ENCODE data around the gene CDKAL1. TPM values are rescaled to one million over a fixed set of nuclear protein-coding genes. Genes with fewer than 3 reads are reported as not detected.

The CDKAL1 gene
- total RNA-seq, 1 experiment from 2014 or later = 14.5 TPM

DNA sequence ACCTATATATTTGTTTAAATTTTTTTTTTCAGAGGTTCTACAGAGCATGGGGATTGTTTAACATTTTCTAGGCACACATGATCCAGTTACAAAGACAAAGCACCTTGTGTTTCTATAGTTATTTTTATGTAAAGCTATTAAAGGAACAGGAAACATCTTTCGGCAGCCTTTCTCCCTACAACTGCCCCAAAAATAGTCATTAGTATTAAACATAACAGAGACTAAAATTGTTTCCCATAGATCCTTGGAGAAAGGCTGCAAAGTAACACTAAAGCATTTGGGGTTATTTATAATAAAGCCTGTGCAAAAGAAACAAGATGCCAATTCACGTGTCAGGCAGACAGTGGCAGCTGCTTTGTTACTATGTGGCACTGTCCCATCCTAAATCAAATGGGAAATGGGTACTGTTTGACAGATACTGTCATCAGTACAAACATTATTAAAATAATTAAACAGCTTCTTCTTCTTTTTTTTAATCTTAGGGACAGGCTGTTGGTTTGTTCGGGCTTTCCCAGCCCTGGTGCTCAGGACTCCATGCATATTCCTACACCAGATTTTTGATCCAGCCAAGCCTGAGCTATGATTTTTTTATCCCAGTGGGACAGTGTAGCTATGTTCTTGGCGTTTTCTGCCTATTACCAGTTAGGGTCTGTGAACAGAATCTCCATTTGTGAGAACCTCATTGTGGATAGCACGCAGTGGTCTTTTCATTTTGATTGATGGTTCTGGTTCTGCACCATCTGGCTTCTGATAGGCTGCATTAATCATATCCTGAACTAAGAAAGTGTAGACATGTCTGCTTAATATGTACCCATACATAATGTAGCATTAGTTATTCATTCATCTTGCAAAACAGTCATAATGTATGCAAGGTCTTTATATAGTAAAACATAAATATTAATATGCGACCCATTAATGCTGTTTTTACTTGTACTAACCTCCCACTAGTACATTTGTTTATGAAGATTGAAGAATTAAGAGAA lies 598.9 kb downstream of the CDKAL1 start:
- no peak for DNase-seq (ENCODE audit: low spot score)

DNA sequence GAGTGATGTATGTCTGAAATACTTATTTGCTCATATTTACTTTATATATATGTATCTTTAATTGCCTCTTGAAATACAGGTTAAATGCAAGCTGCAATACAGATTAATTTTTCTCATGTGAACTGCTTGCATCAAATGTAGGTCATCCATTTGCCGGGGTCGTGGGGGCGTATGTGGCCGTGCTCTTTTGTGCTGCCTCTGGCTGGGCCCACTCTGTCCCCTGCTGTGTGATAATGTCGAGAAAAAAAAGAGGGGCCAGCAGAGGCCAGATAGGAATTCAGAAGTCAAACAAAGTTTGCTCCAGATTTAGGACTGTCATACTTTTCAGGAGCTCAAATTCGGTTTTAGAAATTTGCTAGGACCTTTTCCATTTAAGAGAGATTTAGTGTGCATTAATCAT lies 599.6 kb downstream of the CDKAL1 start:
- no peak for DNase-seq (ENCODE audit: low spot score)

DNA sequence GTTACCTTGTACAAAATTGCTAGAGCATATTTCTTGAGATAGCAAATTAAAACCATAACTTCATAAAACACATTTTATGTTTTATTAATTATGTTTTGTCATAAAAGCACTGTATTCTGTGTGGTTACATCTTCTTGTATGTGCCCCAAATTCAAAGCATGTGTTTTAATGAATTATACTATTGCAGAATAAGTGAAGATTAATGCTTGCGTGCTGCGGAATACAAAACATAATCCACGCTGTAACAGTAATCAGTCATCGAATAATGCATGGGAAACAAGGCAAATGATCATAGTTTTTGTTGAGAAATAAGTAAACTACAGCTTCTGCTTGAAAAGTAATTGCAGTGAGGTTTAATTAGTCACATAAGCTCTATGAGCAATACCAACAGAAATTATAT lies 600.1 kb downstream of the CDKAL1 start:
- no peak for DNase-seq (ENCODE audit: low spot score)

DNA sequence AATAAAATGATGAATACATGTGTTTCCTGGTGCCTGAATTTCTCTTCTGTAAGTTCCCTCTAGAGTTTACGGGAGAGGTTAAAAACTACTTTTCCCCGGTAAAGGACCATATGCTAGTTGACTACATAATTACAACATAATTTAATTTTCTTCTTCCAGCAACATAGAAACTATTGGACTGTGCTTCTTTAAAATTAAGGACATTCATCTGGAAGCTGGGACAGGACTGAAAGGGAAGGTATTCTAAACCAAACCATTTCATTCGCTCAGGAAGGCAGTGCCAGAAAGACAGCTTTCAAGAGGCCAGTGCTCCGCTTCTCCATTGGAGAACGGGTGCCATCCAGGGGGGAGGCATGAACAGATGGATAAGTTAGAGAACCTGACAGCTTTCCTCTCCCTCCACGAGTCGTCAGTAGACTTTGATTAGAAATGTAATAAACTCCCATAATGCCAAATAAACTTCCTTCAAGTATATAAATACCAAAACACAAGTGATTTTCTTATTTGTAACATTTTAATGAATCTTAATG lies 601.3 kb downstream of the CDKAL1 start:
- no peak for DNase-seq (ENCODE audit: low spot score)

DNA sequence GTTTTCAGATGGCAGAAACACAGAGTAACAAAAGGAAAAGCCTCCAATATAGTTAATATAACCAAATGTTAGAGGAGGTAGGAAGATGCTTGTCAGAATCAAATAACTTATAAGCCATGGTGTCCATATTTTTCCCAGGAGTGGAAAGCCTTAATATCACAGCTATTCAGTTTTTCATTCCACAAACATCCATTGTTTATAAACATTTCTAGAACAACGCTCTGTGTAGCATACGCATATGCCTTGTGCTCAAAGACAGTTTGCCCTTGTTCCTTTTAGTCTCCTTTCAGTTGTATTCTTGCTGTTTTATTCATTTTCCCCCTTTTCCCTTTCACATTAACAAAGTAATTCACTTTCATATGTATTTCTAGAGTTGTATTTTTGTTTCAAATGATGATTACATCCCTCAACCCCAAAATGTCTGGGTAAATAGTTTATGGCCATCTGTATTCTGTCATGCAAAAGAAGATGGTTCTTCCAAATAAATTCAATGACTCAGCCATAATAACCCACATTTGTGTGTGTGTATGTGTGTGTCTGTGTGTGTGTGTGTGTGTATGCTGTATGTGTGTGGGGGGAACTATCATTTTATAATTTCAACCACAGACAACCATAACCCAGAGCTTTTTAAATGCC lies 603.6 kb downstream of the CDKAL1 start:
- no peak for DNase-seq (ENCODE audit: low spot score)

DNA sequence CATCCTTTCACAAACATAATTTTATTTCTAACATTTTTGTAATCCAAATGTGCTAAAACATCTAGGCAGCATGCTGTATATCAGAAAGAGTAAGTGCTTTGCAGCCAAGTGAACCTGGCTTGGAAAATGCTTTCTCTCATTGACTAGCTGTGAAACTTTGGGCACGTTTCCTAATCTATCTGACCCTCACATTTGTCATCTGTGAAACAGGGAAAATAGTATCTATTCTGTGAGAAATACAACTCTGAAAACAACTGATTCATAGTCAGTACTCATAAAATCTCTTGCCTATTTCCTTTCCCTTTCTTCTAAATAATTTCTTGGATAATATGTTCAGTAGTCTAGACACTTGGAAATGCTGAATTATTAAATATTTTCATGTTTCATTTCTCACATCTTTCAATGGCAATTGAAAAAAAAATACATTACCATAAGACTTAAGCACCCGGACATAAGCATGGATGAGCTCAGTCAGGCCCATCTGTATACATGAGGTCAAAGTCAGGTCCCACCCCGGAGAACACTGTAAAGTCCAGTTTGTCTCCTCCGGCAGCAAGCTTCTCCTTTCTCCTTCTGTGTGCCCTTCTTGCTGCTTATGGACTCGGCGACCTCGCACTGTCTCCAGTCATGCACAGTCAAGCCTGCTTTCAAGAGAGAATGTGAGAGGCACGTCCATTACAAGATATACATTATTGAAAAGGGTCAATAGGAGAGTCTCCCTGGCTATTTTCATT lies 604.2 kb downstream of the CDKAL1 start:
- no peak for DNase-seq (ENCODE audit: low spot score)

DNA sequence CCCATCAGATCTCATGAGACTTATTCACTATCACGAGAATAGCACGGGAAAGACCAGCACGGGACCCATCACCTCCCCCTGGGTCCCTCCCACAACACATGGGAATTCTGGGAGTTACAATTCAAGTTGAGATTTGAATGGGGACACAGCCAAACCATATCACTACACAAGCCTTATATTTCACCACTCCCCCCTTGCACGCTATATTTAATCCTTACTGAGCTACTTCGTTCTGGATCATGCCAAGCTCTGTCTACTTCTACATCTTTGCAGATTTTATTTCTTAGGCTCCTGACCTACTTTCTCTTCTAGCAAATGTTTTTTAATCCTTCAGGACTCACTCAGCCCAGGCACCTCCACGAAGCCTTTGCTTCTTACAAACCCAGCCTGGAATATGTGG lies 606.7 kb downstream of the CDKAL1 start:
- no peak for DNase-seq (ENCODE audit: low spot score)

DNA sequence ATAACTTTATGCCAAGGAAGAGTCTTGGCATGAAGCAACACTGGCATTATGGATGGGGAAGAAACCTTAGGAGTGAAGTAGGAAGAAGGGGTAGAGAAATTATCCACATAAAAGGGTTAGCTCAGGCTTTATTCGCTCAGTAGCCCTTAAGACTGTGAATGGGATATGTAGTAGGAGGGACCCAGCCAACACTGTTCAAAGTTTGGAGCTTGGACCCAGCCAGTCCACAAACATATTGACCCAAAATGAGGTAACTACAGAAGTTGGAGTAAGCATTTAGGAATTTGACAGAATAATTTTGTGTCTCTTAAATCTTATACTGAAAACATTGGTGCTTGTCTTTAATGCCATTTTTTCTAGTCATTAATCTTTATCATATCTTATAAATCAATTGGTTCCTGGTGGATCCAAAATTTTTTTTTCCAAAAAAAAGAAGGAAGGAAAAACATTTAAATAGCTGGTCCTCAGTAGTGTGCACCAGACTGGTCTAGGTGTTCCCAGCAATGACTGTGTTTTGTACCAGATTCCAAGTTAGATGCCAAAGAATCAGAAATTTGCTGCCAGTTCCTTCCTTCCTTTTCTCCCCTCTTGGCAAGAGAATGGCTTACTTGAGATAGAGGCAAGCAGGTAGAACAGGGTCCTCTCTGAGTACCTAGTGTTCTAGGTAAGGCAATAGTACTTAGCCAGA lies 607.5 kb downstream of the CDKAL1 start:
- no peak for DNase-seq (ENCODE audit: low spot score)

DNA sequence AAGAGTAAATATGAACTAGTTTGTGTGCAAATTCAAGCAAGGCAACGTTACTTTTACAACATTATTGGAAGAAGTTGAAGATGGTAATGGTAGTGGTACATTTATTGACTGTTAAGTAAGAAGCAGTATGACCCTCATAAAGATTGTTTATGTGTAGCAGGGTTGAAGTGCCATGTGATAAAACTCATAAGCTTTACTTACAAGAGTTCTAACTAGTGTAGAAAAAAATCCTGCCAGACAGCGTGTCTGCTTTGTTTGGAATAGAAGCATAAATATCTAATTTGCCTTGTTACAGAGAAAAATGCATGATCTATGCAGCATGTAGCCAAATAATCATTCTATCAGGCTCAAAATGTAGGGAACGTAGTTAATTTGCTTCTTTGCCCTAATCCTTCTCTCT lies 608.5 kb downstream of the CDKAL1 start:
- DNase-seq (ENCODE audit: low spot score) = no peak

DNA sequence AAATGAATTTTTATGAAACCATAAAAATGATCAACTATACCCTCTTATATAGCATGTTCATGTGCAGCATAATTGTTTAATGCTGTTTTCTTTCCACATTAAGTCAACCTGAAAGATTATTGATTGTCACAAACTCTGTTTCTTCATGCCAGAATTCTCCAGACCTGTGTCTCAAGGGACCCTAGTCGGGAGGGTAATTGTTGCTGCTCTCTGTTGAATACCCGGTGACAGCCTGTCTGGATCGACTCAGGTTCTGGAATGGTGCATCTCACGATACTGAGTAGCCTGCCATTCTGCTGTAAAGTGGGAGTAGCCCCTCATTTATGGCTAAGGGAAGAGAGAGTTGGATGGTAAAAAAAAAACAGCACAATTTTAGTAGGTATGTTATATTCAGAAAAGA lies 609.4 kb downstream of the CDKAL1 start:
- DNase-seq (ENCODE audit: low spot score) = no peak

DNA sequence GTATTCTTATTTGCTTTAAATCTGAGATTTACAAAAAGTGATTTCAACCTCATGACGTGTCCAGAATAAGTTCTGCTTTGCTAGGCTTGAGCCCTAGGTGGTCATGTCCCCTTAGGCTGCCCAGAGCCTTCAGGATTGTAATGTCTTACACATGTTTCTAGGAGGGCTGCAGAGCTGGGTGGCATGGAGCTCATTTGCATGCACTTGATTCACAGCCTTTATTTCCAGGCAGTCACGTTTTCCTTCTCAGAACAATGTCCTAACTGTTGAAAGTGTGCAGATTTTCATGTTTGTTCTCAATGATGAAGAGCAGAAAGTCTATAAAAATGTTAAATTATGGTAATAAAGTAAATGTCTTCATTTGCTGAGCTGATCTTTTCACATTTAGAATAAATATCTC lies 610.7 kb downstream of the CDKAL1 start:
- no peak for DNase-seq (ENCODE audit: low spot score)

DNA sequence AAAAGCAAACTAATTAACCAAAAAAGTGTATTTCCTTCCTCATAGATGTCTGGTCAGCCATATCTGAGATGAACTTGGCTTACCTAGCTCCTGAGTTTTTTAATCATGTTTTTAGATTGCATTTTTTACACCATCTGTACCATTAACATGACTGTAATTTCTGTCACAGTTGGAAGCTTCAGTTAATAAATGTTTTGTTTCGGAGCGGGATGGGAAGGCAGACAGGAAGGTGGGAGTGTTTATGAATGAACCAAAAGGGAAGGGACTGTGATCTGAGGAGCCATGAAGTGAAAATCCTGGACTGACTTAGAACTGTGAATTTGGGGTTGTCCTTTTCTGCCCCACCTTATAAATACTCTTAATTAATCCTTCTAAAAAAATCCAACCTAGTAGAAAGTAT lies 613.7 kb downstream of the CDKAL1 start:
- no peak for DNase-seq (ENCODE audit: low spot score)

DNA sequence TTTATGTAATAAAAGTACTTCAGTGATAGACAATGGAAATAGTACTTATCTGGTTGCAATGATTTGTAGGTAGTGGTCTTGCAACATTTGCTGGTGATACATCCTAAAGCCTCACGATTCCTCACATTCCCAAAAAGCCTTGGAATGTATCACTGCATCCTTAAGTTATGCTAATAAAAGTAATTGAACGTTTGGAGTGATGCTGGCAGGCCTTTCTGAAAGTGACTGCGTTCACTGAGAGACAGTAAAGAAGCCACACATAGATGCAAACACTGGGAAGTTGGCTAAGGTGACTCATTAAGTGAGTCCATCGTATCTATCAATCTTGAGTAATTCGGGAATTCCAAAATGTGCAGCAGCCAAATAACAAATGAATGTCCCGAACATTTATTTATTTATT lies 615.2 kb downstream of the CDKAL1 start:
- no peak for DNase-seq (ENCODE audit: low spot score)

DNA sequence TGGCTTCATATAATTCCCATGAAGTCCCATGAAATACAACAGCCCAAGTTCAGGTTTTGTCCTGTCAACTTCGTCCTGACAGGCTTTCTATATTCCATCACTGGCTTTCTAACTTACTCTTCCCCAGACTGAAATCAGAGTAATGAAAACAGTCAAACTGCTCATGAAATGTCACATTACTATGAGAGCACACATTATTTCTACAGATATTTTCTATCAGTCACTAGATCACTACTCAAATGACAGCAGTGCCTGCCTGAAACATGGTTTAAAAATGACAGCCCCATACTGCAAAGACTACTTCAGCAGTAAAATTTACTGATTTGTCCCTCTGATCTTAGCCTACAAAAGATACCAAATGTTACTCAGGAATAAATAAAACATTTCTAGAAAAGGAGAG lies 616.4 kb downstream of the CDKAL1 start:
- no peak for DNase-seq (ENCODE audit: low spot score)

DNA sequence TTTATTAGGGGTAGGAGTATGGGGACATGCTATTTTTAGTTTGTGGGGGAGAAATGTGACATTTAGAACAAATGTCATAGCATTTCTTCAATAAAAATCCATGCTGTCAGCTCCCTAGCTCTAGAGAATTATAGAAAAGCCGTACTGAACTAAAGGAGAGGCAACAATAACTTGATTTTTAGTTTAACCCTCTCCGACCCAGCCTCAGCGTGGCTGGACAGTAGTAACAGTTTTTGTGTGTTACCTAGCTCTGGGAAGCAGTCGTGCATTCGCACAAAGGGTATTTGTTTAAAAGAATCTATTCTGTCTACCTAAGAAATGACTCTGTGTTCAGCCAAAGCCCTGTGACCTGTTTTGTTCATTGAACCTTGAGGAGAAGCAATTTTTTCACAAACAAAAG lies 616.9 kb downstream of the CDKAL1 start:
- DNase-seq (ENCODE audit: low spot score) = no peak

DNA sequence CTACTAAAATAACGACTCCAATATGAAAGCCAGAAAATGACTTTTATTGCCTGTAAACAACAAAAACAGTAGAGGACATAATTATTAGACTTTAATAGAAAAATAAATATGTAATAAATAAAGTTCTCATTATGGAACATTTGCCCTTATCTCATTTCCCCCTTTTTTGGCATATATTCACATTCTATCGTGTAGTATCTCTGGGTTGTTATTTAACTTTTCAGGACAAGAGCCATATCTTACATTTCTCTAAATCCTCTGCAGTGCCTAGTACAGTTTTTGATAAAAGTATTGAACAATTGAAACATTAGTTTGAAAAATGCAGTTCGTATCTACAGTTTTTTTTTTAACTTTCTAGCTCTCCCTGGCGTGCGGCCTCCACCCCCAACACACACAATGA lies 617.3 kb downstream of the CDKAL1 start:
- DNase-seq (ENCODE audit: low spot score) = no peak

DNA sequence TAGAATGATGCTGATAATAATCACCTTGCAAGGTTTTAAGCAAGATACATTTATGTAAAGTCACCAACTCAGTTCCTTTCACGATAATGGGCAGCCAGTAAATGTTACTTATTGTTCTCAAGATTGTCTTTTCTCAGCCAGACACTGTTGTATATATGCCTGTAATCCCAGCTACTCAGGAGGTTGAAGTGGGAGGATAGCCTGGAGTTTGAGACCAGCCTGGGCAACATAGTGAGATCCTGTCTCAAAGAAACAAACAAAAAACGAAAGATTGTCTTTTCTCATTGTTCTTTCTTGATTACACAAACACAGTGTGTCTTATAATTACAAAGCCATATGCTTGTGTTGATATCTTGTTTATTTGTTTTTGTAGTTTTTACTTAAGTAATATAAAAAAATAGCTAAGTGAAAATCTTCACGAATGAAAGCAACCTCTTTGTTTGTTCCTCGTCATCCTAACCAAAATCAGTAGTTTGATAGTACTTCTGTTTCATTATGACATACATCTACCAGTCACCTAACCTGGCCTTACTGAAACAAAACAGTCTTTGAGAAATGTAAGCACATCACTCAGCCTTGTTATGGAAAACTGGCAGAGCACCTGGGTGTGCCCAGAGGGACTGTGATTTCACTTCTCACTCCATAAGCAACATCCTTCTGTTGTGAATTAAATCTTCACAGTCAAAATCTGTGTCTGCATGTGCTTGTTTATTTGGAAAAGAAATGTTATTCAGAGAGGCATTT lies 623.1 kb downstream of the CDKAL1 start:
- no peak for DNase-seq (ENCODE audit: low spot score)

DNA sequence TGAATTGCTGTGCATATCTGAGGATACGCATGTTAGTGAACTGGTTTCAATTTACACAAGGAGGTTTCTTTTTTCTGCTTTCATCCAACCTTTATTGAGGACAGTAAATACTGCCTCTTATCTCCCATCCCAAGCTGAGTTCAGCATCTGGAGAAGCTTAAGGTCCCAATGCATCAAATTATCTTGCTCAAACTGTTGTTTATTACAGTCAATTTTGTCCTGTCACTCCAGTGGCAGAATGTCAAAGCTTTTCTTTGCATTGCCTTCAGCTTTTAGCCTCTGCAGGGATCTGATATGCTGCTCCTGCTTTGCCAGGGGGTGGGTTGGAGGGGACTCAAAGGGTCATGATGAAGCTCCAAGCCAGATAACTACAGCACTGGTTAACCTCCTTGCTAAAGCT lies 623.9 kb downstream of the CDKAL1 start:
- DNase-seq (ENCODE audit: low spot score) = no peak

DNA sequence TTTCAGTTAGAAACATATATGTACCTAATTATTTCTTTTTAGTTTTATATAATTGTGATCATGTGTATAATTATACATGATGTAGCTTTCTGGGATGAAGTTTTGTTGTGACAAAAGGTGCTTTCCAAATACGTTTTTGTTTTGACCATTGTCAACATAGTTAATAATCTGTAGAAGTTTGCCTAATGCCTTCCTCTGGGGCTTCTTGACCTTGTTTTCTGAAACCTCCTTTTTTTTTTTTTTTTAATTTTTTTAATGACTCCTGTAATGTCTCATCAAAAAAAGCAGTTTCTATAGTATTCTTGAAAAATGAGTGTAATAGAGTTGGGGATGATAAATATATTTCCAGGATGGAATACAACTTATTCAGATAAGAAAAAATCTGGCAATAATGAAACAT lies 624.6 kb downstream of the CDKAL1 start:
- no peak for DNase-seq (ENCODE audit: low spot score)

DNA sequence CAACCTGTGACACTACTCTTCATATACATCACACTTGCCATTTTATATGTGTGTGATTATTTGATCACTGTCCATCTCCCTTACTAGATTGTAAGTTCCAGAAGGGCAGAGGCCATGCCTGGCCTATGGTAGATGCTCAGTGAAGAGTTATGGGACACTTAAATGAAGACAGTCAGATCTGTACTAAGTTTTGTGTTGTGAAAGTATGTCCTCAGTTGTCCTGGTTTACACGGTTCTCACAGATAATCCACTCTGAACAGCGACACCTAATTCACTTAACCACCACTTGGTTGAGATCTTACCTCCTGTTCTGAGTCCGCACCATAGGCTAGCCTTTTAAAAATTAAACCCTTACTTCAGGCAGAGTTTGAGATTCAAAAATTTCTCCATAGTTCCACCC lies 625.2 kb downstream of the CDKAL1 start:
- no peak for DNase-seq (ENCODE audit: low spot score)

DNA sequence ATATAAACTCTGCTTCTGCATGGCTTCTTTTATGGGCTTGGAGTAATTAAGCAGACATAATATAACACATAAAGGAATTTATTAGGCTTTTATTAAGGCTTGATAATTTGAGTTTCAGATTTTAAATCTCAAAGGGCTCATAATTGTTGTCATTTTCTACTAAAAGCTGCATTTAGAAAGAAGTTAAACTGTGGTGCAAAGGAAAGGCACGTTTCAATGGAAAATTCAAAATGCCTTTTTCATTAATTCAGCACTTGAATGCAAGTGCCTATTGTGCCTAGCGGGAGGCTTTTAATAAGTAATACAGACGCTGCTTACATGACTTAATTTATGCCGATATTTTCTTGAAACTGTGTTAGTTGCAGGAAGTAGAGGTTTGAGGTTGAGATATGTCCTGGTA lies 627.5 kb downstream of the CDKAL1 start:
- no peak for DNase-seq (ENCODE audit: low spot score)
